Medulla oblongata (tissue), 1 donor: ENCODE data around the gene KLHL6.

Experiments used
- DNase-seq: peaks from one replicate; pipeline ENCODE4 v3.0.0-alpha.2; 2015; ENCODE audit errors: extremely low spot score

The KLHL6 gene

GRCh38 chr3:183566880-183567279 lies 11.4 kb upstream of the KLHL6 start:
- no peak for DNase-seq

- DNase-seq: no peak
These were observed 8.5 kb upstream of the KLHL6 start for GRCh38 chr3:183564046-183564445.

- DNase-seq: no peak
These were observed 8.0 kb upstream of the KLHL6 start for GRCh38 chr3:183563536-183563874.

DNA sequence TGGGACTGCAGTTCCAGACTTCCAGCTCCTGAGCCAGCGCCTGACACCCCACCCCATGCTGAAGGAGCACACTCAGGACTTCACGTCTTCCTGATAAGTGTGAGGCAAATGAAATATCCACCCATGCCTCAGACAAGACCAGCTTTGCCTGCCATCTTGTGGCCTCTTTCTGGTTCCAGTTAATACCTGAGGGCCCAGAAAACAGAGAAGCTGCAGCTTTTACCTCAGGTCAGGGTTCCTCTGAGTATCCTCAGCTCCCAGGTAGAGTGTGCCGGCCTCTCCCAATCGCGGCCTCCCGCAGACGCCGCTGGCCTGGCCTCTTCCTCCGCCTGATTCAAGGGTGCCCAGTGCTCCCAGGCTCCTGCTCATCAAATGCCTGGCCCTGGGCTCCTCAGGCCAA lies 5.1 kb upstream of the KLHL6 start:
- no peak for DNase-seq

GRCh38 chr3:183558495-183558894 lies 3.0 kb upstream of the KLHL6 start:
- DNase-seq: no peak

- no peak for DNase-seq
These were observed 1.2 kb upstream of the KLHL6 start for GRCh38 chr3:183556722-183557121.

GRCh38 chr3:183554377-183554776 lies 1.1 kb downstream of the KLHL6 start:
- peak; percentile 72 for DNase-seq

DNA sequence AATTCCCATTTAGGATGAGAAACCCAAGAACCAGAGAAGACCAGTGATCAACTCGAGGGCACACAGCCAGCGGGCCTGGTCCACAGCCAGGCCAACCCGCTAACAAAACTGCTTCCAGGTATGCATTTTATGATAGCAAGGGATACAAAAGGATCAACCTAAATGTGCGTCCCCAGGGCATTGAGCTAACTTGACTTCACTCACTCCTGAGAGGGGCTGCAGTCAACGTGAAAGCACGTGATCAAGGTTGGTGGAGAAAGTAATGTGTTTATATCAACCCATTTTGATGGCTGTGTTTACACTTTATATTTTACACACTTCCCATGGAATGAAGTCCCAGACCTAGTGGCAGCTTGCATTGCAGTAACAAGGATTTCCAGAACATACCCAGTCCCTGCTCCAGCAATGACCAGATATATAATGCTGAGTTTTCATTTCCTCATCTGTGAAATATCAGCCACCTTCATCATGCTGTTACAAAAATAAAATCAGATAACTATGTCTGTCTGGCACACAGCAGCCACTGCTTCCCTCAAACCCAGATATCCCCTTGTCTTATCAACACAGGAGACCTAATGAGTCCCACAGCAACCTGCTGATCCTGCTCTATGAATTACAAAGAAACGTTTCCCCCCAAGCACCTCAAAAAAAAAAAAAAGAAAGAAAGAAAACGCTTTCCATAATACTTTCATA lies 2.0 kb downstream of the KLHL6 start:
- no peak for DNase-seq

GRCh38 chr3:183551930-183552329 lies 3.6 kb downstream of the KLHL6 start:
- DNase-seq: no peak

DNA sequence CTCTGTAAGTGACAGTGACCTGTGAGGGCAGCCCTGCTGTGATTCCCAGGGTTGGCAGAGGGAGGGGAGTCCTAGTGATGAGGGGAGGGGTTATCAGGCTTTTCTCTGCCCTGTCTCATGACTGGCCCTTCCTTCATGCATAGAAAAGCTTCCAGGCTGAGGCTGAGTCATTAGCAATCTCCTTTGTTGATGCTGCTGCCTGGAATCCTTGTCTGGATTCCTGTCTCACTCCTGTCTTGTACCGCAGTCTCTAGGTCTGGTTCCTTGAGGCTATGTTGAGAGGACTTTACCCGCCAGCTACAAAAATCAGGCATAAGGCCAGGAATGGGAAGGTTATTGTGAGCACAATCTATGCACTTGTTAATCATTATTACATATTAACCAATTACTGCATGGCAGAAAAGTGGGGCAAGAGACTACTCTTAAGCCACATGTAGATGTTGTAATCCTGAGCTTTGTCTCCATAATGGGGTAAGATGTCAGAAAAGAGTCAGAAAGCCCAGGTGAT lies 7.2 kb downstream of the KLHL6 start:
- no peak for DNase-seq

GRCh38 chr3:183546625-183547024 lies 8.9 kb downstream of the KLHL6 start:
- no peak for DNase-seq

GRCh38 chr3:183545708-183546107 lies 9.8 kb downstream of the KLHL6 start:
- no peak for DNase-seq

DNA sequence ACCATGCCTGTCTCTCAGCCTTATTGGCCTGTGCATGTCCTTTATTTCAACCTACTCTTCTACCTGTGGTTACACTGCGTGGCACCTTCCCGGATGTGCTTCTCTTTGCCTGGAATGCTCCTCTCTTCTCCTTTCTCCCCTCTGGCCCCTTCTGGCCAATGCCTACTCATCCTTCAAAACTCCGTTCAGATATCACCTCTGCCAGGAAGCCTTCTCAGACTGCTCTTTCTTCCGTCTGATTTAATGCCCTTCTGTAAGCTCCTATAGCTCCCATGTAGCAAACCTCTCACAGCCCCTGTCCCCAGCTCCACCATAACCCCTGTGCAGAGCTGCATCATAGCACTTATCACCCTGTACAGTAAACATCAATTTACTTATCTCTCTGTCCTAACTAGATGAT lies 13.2 kb downstream of the KLHL6 start:
- no peak for DNase-seq

- DNase-seq: peak; percentile 60
These were observed 13.8 kb downstream of the KLHL6 start for GRCh38 chr3:183541738-183542137.

DNA sequence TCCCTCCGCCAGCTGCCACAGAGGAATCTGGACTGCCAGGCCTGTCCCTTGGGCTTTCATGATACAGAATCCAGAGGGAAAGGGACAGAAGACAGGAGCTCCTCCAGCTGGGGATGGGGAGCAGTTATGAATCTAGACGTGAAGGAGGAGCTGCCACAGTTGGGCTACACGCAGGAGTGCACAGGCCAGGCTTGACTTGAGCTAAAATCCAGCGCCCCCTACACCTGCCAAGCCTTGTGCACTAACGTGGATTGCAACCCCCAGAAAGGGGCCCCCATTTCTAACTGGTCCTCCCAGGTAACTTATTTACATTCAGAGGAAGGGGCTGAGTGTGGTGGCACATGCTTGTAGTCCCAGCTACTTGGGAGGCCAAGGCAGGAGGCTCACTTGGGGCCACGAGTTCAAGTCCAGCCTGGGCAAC lies 14.3 kb downstream of the KLHL6 start:
- DNase-seq: no peak

- peak; percentile 62 for DNase-seq
These were observed 14.8 kb downstream of the KLHL6 start for GRCh38 chr3:183540501-183541234.

- no peak for DNase-seq
These were observed 15.7 kb downstream of the KLHL6 start for GRCh38 chr3:183539811-183540210.

- no peak for DNase-seq
These were observed 17.0 kb downstream of the KLHL6 start for GRCh38 chr3:183538486-183538885.

DNA sequence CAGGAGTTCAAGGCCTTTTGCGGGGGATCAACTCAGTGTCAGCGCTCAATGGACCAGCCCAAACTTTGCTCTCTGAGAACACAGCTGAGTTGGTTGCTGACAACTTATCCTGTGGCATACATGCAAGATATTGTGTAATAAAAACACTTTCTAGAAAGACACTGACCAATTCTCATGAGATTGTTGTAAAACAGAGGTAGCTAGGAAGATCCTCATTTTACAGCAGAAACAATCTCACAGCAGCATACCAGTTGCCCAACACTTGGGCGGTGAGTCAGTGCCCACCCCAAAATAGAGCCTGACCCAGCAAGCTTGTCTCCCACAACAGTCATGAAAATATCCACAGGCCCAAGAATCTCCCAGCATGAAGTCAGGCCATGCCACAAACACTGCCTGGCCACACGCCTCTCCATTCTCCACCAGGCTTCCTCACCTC lies 18.2 kb downstream of the KLHL6 start:
- DNase-seq: peak; percentile 78

- DNase-seq: no peak
These were observed 19.1 kb downstream of the KLHL6 start for GRCh38 chr3:183536238-183536880.

DNA sequence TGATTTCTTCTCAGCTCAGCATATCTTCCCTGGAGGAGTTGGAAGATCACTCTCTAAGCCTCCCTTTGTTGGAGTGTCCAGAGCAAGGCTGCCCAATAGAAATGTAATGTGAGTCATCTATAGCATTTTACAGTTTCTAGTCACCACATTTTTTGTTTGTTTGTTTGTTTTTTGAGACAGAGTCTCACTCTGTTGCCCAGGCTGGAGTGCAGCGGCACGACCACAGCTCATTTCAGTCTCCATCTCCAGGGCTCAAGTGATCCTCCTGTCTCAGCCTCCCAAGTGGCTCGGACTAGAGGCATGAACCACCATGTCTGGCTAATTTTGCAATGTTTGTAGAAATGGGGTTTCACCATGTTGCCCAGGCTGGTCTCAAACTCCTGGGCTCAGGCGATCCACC lies 21.3 kb downstream of the KLHL6 start:
- DNase-seq: no peak

DNA sequence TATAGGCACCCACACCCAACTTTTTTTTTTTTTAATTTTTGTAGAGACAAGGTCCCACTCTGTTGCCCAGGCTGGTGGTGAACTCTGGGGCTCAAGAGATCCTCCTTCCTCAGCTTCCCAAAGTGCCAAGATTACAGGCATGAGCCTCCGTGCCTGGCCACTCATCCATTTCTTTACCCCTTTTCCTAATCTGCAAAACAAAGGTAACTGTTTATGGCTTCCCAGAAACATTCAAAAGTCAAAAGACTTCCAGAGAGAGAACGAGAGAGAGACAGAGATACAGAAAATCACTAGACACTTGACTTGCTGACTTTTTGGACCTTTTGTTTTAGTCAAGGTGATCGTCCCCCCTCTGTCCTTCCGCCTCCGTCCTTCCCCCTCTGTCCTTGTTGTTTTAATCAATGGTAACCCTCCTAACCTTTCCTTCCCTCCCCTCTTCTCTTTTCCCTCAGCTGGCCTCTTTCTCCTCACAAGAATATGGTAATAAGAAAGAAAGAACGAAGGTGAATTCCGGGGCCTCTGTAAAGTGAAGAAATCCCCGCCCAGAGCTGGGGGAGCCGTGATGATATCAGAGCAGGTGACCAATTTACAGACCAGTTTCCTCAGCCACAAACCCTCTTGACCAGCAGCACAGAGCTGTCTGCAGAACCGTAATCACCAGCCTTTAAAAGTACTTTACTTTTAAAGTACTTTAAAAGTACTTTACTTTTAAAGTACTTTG lies 21.9 kb downstream of the KLHL6 start:
- DNase-seq: no peak
